GM12878 (cell line): Measurements from ENCODE around the gene WWTR1. TPM values are rescaled to one million over a fixed set of nuclear protein-coding genes. Genes with fewer than 3 reads are reported as not detected.

Experiments
- ASH2L ChIP-seq: fragments of 300-600, 200-600 bp; sonication (generic); IDR thresholded peaks from 2 replicates; pipeline ENCODE4 v1.6.1; 2017; ENCODE audit warnings: low read depth, mild to moderate bottlenecking, borderline replicate concordance
- BCL3 ChIP-seq: IDR thresholded peaks from 2 replicates; pipeline ENCODE4 v1.6.1; 2011; ENCODE audit warnings: borderline replicate concordance, low read depth, mild to moderate bottlenecking, moderate library complexity, low read length; ENCODE audit not compliant: insufficient read depth, poor library complexity, severe bottlenecking
- BCLAF1 ChIP-seq: fragments of 450-650 bp; IDR thresholded peaks from 2 replicates; pipeline ENCODE4 v1.6.1; 2017; ENCODE audit warnings: antibody characterized with exemption, mild to moderate bottlenecking, moderate library complexity
- BHLHE40 ChIP-seq, 2 experiments: fragments of 450-650 bp in 1 of 2; IDR thresholded peaks; 2 replicates each; pipeline ENCODE4 v1.6.1; 2011 to 2017; ENCODE audit warnings: low read depth in 2 of 2, borderline replicate concordance in 1 of 2, improper control_type of control experiment in 1 of 2, low read length in 1 of 2, mild to moderate bottlenecking in 1 of 2
- CHD1 ChIP-seq: IDR thresholded peaks from 2 replicates; pipeline ENCODE4 v1.6.1; 2012; ENCODE audit warnings: low read depth, low read length, improper control_type of control experiment
- CREB1 ChIP-seq: IDR thresholded peaks from 2 replicates; pipeline ENCODE4 v1.6.1; 2012; ENCODE audit warnings: low read depth, mild to moderate bottlenecking, inconsistent platforms
- FOS ChIP-seq: IDR thresholded peaks from 3 replicates; pipeline ENCODE4 v1.6.1; 2011; ENCODE audit warnings: borderline replicate concordance; ENCODE audit not compliant: insufficient read length; ENCODE audit errors: extremely low read depth
- IKZF2 ChIP-seq, 2 experiments: fragments of 450-650 bp; IDR thresholded peaks; 2 replicates each; pipeline ENCODE4 v1.6.1; 2017; ENCODE audit warnings: mild to moderate bottlenecking in 2 of 2, moderate library complexity in 2 of 2
- JUNB ChIP-seq: IDR thresholded peaks from 2 replicates; pipeline ENCODE4 v1.6.1; 2016; ENCODE audit warnings: antibody characterized with exemption, mild to moderate bottlenecking
- NR2C2 ChIP-seq: IDR thresholded peaks from 2 replicates; pipeline ENCODE4 v1.6.1; 2011; ENCODE audit warnings: borderline replicate concordance, low read depth; ENCODE audit not compliant: control insufficient read depth, insufficient read length
- PML ChIP-seq: IDR thresholded peaks from 2 replicates; pipeline ENCODE4 v1.6.1; 2012; ENCODE audit warnings: low read length, inconsistent platforms
- RELA ChIP-seq: fragments of 450-650 bp; IDR thresholded peaks from 2 replicates; pipeline ENCODE4 v1.8.0; 2014; ENCODE audit warnings: borderline replicate concordance; ENCODE audit not compliant: partially characterized antibody
- RUNX3 ChIP-seq: IDR thresholded peaks from 2 replicates; pipeline ENCODE4 v1.6.1; 2012; ENCODE audit warnings: low read length, inconsistent platforms
- SIX5 ChIP-seq: IDR thresholded peaks from 2 replicates; pipeline ENCODE4 v1.6.1; 2011; ENCODE audit warnings: mild to moderate bottlenecking, low read depth, low read length, moderate library complexity; ENCODE audit not compliant: severe bottlenecking
- SMC3 ChIP-seq: IDR thresholded peaks from 2 replicates; pipeline ENCODE4 v1.6.1; 2011; ENCODE audit warnings: low read length, improper control_type of control experiment, borderline replicate concordance
- SPI1 ChIP-seq: IDR thresholded peaks from 2 replicates; pipeline ENCODE4 v1.6.1; 2011; ENCODE audit warnings: low read depth, mild to moderate bottlenecking, low read length, moderate library complexity, borderline replicate concordance; ENCODE audit not compliant: insufficient read depth
- TCF3 ChIP-seq: IDR thresholded peaks from 2 replicates; pipeline ENCODE4 v1.6.1; 2012; ENCODE audit warnings: low read depth, mild to moderate bottlenecking, low read length, borderline replicate concordance; ENCODE audit not compliant: insufficient read depth
- YBX1 ChIP-seq: fragments of 450-650 bp; IDR thresholded peaks from 2 replicates; pipeline ENCODE4 v1.6.1; 2016; ENCODE audit warnings: antibody characterized with exemption
- ZBED1 ChIP-seq: IDR thresholded peaks from 2 replicates; pipeline ENCODE4 v1.6.1; 2016; ENCODE audit warnings: borderline replicate concordance
- ZBTB40 ChIP-seq: fragments of 450-650 bp; IDR thresholded peaks from 2 replicates; pipeline ENCODE4 v1.6.1; 2016; ENCODE audit warnings: mild to moderate bottlenecking, moderate library complexity, borderline replicate concordance
- ZNF274 ChIP-seq: IDR thresholded peaks from one replicate; pipeline ENCODE4 v1.8.0; 2011; ENCODE audit not compliant: insufficient read length, insufficient read depth
- ZSCAN29 ChIP-seq: fragments of 450-650 bp; IDR thresholded peaks from 2 replicates; pipeline ENCODE4 v1.6.1; 2017; ENCODE audit warnings: mild to moderate bottlenecking, moderate library complexity
- ZZZ3 ChIP-seq: IDR thresholded peaks from 2 replicates; pipeline ENCODE4 v1.6.1; 2011; ENCODE audit warnings: low read depth; ENCODE audit not compliant: control insufficient read depth, insufficient read length
- polyA plus RNA-seq, 11 experiments: library from polyadenylated mRNA; depleted of rRNA in 4 of 11; unstranded in 6 of 11; stranded (reverse) in 5 of 11; fragments of >200 nt; fragmentation: Nextera tagmentation in 4 of 11; fragmentation: Illumina TruSeq in 1 of 11; extraction: Ambion mirVana in 4 of 11; extraction: Trizol in 1 of 11; gene quantifications; 1 replicate in 1 of 11; 2 replicates in 10 of 11; pipeline versions ENCODE4 v1.2.1 to v1.2.3, GENCODE V29; 2011 to 2016; ENCODE audit warnings: inconsistent platforms in 2 of 11, missing spikeins in 2 of 11, low read depth in 1 of 11
- total RNA-seq, 4 experiments: library from RNA; depleted of rRNA in 3 of 4; stranded (reverse); fragments of >200 nt in 3 of 4; fragmentation: Illumina TruSeq in 1 of 4; extraction: Trizol in 1 of 4; gene quantifications; 2 replicates each; pipeline versions ENCODE4 v1.2.1 to v1.2.3, GENCODE V29; 2013 to 2021

The WWTR1 gene
- total and polyA plus RNA-seq, 10 of the 15 experiments (the other 5 are each of a cell fraction or from before 2014, with no cell fraction given), result 2.5 to 18.5 (median 5.8) TPM

GRCh38 chr3:149581681-149582370 is 76.0 kb downstream of the WWTR1 start (continued):
- TF ChIP-seq ZBTB40 (no peak), CREB1 (peak; percentile 53; the same call in 1 of the 2 replicates), JUNB (peak; percentile 48), RELA (no peak), PML (no peak), BCL3 (no peak), SMC3 (no peak), FOS (no peak), ASH2L (no peak), SIX5 (no peak), RUNX3 (no peak; the same call in 1 of the 2 replicates), SPI1 (no peak), IKZF2 (IDR thresholded peaks at IDR 0.05) (peak; percentile 89 to 93), BCLAF1 (no peak), ZNF274 (no peak), ZBED1 (no peak), NR2C2 (no peak), ZZZ3 (no peak), BHLHE40 (IDR thresholded peaks at IDR 0.05; ENCODE audit: borderline replicate concordance in 1 of 2, low read depth in 2 of 2, low read length in 1 of 2) (peak in 1 of 2 experiments; percentile 62; a peak in 2 of 4 replicates), ZSCAN29 (no peak), YBX1 (no peak), TCF3 (0 out of 2 replicates have a peak, but pooled peaks have one; percentile 6), CHD1 (no peak)
